NCI-H748 (cell line): ENCODE measurements around the gene POTEF.
"Not testable (repeated sequence)": the region's sequence is repeated elsewhere in the genome, so short reads cannot be mapped to it uniquely, and the experiment has no call there.

ENCODE experiments used
- DNase-seq: peaks from one replicate; lab custom pipeline; 2025; ENCODE audit not compliant: unreplicated experiment; lab: John Stamatoyannopoulos, UW

The POTEF gene

DNA sequence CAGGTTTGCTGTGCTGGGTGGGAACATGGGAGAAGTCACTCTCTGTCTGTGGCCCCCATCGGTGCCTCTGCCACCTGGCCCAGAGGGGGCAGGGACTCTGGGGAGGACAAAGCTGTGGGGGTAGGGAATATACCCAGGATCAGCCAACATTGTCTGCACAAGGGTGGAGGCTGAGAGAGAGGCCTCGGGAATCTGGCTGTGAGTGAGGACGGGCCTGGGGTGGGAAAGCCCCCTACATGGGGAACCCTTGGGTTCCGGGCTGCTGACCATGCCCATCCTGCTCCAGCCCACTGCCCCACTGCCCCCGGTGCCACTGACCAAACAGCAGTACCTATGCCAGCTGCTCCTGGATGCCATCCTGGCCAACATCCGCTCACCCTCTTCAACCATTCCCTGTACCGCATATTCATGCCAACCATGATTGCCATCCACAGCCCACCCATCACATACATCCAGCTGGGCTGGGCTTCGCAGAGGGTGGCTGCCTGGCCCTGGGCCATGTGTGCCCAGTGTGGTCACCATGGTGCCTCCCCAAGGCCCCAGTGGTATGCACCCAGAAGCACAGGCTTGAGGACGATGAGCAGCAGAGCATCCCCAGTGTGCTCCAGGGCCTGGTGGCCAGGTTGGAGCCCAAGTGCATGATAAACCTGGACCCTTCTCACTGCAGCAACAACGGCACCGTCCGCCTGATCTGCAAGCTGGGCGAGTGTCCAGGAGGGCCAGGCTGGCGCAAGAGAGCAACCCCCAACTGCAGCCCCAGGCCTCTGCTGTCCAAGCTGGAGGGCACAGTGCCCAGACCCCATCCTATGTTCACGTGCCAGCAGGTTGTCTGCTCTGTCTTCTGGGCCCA, 6.9 kb upstream of the POTEF start:
- no peak for DNase-seq

GRCh38 chr2:130128464-130128863, 558 bp downstream of the POTEF start:
- not testable (repeated sequence) for DNase-seq

- DNase-seq, result not testable (repeated sequence)
These were observed 1.3 kb downstream of the POTEF start for GRCh38 chr2:130127726-130128125.

DNA sequence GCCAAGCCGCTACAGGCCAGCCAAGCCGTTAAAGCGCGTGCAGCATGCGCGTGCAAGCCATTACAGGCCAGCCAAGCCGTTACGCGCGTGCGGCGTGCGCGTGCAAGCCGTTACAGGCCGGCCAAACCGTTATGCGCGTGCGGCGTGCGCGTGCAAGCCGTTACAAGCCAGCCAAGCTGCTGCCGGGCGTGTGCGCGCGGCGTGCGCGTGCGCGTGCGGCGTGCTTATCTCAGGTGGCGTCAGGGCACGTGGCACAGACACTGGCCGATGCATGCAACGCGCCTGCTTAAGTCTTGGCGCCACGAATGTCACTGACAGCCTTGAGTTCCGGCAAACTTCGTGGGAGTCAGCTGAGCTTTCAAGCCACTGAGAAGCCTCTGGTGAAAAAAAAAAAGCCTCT, 8.1 kb downstream of the POTEF start:
- DNase-seq, result not testable (repeated sequence)

DNA sequence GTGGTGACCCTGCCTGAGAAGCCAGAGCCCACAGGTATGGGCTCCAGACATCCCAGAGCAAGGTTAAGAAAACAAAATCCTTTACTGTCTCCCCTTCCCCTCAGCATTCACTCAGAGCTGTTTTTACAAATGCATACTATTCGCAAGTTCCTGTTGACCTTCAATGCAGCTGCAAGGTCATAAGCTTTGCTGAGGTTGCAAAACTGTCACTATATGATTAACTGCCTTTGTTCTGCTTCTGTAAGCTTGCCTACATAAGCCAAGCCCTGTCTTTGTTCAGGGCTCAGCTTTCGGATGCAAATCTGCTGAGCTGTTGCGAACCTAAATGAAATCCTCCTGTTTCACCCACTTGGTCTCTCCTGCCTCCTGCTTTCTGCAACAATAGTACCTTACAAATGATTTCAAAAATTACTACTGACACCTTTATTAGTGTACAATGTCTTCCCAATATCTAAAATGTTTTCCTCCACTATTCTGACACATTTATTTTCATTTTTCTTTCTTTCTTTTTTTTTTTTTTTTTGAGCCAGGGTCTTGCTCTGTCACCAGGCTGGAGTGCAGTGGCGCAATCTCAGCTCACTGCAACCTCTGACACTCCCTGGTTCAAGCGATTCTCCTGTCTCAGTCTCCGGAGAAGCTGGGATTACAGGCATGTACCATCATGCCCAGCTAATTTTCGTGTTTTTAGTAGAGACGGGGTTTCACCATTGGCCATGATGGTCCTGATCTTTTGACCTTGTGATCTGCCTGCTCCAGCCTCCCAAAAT, 26.2 kb downstream of the POTEF start:
- DNase-seq, result not testable (repeated sequence)

GRCh38 chr2:130062645-130063044, 66.4 kb downstream of the POTEF start:
- not testable (repeated sequence) for DNase-seq

- DNase-seq, result not testable (repeated sequence)
These were observed 69.0 kb downstream of the POTEF start for GRCh38 chr2:130059982-130060381.

DNA sequence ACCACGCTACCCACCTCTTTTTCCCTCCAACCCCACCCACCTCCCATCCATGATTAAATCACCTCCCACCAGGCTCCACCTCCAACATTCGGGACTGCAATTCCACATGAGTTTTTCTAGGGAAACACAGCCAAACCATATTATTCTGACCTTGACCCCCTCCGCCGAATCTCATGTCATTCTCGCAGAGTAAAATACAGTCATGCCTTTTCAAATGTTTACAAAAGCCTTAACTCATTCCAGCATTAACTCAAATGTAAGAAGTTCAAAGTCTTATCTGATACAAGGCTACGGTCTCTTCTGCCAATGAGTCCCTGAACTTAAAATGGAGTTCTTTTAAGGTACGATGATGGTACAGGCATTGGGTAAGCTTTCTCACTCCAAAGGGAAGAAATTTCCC, 72.7 kb downstream of the POTEF start:
- DNase-seq, result not testable (repeated sequence)

DNA sequence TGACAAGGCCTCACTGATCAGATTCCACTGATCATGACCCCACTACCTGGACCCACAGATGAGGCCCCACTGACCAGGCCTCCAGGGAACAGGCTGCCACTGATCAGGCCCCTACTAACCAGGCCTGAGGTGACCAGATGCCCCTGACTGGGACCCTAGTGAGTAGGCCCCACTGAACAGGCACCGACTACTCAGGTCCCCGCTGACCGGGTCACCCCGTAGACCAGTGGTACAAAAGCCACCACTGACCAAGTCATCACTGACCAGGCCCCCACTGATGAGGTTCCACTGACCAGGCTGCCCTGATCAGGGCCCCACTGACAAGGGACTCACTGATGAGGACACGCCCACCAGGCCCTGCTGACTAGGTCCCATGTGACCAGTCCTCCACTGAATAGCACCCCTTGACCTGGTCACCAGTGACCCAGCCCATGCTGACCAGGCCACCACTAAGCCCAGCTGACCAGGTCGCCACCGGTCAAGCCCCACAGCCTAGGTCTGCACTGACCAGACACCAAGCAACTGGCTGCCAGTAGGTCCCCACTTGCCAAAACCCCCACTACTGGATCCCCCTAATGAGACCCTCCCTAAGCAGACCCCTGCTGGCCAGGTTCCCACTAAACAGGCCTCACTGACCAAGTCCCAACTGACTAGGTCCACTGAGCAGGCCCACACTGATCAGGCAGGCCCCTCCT, 75.7 kb downstream of the POTEF start:
- DNase-seq, result not testable (repeated sequence)

DNA sequence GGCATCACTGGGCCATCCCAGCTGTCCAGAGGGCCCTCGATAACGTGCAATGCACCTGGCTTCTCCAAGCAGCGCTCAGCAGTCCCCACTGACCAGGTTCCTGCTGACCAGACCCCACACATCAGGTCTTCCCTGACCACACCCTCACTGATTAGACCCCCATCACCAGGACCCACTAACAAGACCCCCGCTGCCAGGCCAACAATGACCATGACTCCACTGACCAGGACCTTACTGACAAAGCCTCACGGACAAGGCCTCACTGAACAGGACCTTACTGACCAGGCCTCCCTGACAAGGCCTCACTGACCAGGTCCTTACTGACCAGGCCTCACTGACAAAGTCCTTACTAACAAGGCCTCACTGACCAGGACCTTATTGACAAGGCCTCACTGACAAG, 76.6 kb downstream of the POTEF start:
- not testable (repeated sequence) for DNase-seq

DNA sequence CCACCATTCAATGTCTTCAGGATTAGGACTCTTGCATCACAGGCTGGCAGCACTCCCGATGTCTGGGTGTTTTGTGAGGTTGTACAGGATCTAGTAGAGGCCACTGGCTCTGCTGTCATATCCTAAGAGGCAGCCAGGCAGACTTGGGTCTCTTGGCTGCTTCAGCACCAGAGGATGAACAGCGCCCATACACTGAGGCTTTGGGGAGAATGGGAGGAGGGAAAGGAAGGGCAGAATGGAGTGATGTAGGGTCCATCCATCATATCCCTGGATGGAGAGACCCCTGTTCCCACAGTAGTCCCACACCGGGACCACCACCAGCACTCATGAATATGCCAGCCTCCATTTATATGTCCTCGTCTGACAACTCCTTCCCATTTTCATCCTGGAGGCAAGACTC, 80.6 kb downstream of the POTEF start:
- not testable (repeated sequence) for DNase-seq

GRCh38 chr2:130038265-130038603, 90.8 kb downstream of the POTEF start:
- not testable (repeated sequence) for DNase-seq

DNA sequence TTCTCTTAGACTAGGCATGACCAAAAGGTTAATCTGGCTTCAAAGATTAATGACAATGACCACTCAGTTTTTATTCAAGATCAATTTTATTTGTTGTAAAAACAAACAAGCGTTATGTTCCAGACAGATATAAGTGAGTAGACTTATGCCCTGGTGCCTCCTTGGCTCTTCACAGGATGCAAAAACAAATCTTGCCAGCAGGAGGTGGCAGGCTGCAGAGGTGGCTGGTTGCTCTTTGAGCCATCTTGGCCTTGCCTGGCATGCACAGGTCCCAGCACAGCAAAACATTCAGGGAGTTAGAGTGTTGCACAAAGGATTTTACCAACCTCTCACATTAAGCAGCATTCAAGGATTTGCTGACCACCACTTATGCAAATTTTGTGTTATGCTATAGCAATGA, 103.1 kb downstream of the POTEF start:
- not testable (repeated sequence) for DNase-seq
